HUES48 (cell line): ENCODE data around the gene SPATA16.
"Not testable (repeated sequence)": the region's sequence is repeated elsewhere in the genome, so short reads cannot be mapped to it uniquely, and the experiment has no call there.

Experiments used
- H3K27ac ChIP-seq: one replicate; pipeline ENCODE4 v1.7.0; 2013; ENCODE audit warnings: low read depth, low read length, inconsistent platforms
- H3K27me3 ChIP-seq: 2 replicates; pipeline ENCODE4 v1.6.1; 2013; ENCODE audit warnings: mild to moderate bottlenecking, low read length; ENCODE audit not compliant: control insufficient read depth, insufficient read depth
- H3K36me3 ChIP-seq: 2 replicates; pipeline ENCODE4 v1.6.1; 2013; ENCODE audit warnings: low read length; ENCODE audit not compliant: control insufficient read depth, insufficient read depth
- H3K4me1 ChIP-seq: 2 replicates; pipeline ENCODE4 v1.6.1; 2013; ENCODE audit warnings: mild to moderate bottlenecking, low read length; ENCODE audit not compliant: control insufficient read depth, insufficient read depth
- H3K4me3 ChIP-seq: 2 replicates; pipeline ENCODE4 v1.5.1; 2013; ENCODE audit warnings: mild to moderate bottlenecking, low read depth, low read length
- H3K9ac ChIP-seq: 2 replicates; pipeline ENCODE4 v1.6.1; 2013; ENCODE audit warnings: mild to moderate bottlenecking, low read depth, low read length, moderate library complexity
- H3K9me3 ChIP-seq: 2 replicates; pipeline ENCODE4 v1.6.1; 2013; ENCODE audit warnings: low read length; ENCODE audit not compliant: control insufficient read depth, insufficient read depth

Gene SPATA16

DNA sequence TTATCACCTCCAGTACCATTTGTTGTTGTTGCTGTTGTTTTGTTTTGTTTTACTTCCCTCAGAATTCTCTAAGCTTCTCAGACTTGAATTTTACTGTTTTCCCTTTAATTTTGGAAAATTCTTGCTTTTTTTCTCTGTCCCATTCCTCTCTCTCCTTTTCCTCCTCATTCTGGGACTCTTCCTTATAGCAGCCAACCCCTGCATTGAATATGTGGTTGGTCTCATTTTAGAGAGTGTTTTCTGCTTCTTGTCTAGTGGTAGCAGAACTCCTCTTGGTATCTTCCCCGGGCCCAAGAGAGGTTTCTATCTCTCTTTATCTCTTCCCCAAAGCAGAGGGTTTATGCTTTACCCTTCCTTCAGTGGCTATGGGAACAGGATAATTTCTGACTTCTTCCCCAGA lies 113.6 kb downstream of the SPATA16 start:
- H3K4me3 ChIP-seq: no peak overlapping the region

GRCh38 chr3:173025941-173026340 lies 115.1 kb downstream of the SPATA16 start:
- Histone ChIP-seq H3K4me1 (peaks cover 11% of the 10 kb centered on the region), H3K27me3 (no peaks in the 10 kb centered on the region), H3K4me3 (no peak overlapping the region), H3K9me3 (no peaks in the 10 kb centered on the region), H3K36me3 (no peaks in the 10 kb centered on the region), H3K9ac (no peak overlapping the region), H3K27ac (no peak overlapping the region)

More for the DNA sequence above, 113.6 kb downstream of the SPATA16 start:
- H3K9ac ChIP-seq: no peak overlapping the region
- H3K4me1 ChIP-seq: peaks cover 8% of the 10 kb centered on the region
- H3K27ac ChIP-seq: no peak overlapping the region
- no peaks in the 10 kb centered on the region for H3K9me3 ChIP-seq
- H3K27me3 ChIP-seq: no peaks in the 10 kb centered on the region
- H3K36me3 ChIP-seq: no peaks in the 10 kb centered on the region

DNA sequence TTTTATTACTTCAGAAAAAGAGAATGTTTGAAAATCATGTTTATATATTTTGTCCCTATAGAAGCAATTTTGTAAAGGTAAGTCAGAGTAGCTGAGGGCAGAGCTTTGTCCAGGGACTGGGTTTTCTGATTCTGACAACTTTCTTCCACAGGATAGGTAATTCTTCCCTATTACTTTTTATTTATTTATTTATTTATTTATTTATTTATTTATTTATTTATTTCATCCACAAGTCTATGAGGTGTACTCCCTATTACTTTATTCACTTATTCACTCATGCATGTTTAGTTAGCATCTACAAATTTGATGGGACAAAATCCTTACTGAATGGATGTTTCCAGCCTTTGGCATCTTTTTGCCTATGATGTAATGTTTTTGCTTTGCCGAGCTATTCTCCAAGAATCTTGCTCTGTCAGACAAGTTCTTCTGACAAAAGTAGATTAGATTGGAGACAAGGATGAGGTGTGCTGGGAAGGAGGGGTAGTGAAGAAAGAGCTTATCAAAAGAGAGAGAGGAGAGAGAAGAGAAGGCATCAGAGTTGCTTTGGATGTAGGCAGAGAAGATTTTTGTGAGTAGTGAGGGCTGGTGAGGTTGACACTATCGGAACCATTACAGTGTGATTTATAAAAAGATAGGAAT lies 119.4 kb downstream of the SPATA16 start:
- no peak overlapping the region for H3K4me3 ChIP-seq
- no peak overlapping the region for H3K27ac ChIP-seq
- peaks cover 34% of the 10 kb centered on the region for H3K4me1 ChIP-seq
- no peaks in the 10 kb centered on the region for H3K27me3 ChIP-seq
- H3K9me3 ChIP-seq: no peaks in the 10 kb centered on the region
- H3K9ac ChIP-seq: no peak overlapping the region
- H3K36me3 ChIP-seq: no peaks in the 10 kb centered on the region

GRCh38 chr3:173020128-173020527 lies 120.9 kb downstream of the SPATA16 start:
- H3K27ac ChIP-seq, H3K4me3 ChIP-seq, H3K9ac ChIP-seq, H3K36me3 ChIP-seq, H3K9me3 ChIP-seq, H3K27me3 ChIP-seq: not testable (repeated sequence)
- H3K4me1 ChIP-seq: peaks cover 26% of the 10 kb centered on the region

GRCh38 chr3:173019378-173019777 lies 121.7 kb downstream of the SPATA16 start:
- Histone ChIP-seq H3K4me1 (peaks cover 26% of the 10 kb centered on the region), H3K27me3 (no peaks in the 10 kb centered on the region), H3K27ac (no peak overlapping the region), H3K4me3 (no peak overlapping the region), H3K36me3 (no peaks in the 10 kb centered on the region), H3K9ac (no peak overlapping the region), H3K9me3 (no peaks in the 10 kb centered on the region)

DNA sequence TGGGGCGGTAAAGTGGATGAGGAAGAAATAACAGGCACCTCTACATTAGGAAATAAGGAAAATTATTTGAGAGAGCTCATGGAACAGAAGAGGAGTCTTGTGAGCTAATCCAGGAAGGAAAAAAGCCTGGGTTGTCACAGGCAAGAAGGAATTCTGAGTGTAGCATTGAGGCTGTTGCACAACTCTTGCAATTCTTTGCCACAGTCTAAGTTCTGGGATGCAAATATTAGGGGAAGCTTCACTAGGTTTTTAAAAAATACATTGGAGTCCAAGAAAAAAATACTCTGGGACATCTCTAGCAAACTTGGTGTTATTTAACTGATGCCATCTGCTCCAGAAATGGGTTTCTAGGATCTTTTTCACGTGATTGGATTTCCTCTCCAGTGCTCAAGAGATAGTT lies 122.3 kb downstream of the SPATA16 start:
- Histone ChIP-seq H3K36me3 (no peaks in the 10 kb centered on the region), H3K27ac (no peak overlapping the region), H3K4me1 (peaks cover 26% of the 10 kb centered on the region), H3K9me3 (no peaks in the 10 kb centered on the region), H3K27me3 (no peaks in the 10 kb centered on the region), H3K4me3 (no peak overlapping the region), H3K9ac (no peak overlapping the region)

DNA sequence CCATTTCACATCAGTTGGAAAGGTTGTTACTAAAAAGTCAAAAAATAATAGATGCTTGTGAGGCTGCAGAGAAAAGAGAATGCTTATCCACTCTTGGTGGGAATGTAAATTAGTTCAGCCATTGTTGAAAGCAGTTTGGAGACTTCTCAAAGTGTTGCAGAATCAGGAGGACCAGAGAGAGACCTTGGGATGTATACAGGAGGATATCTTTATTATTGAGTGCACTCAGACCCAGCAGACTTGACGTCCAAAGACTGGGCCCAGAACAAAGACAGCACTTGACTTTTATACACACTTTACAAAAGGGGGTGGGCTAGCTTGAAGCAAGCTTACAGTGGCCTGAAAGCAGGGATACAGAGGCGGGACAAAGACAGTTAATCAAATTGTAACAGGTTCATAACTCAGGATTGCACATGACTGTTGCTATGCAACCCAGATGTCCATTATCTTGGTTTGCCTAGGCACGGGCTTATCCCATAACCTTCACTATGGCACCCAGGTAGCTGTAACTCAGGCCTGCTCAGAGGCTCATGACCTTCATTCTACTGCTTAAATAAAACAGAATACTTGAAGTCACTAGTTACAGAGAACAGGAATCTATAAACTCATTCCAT lies 127.7 kb downstream of the SPATA16 start:
- Histone ChIP-seq H3K27me3 (no peaks in the 10 kb centered on the region), H3K9me3 (no peaks in the 10 kb centered on the region), H3K4me1 (peaks cover 13% of the 10 kb centered on the region), H3K9ac (no peak overlapping the region), H3K27ac (no peak overlapping the region), H3K36me3 (no peaks in the 10 kb centered on the region), H3K4me3 (no peak overlapping the region)

GRCh38 chr3:173009410-173009809 lies 131.6 kb downstream of the SPATA16 start:
- Histone ChIP-seq H3K9me3 (no peaks in the 10 kb centered on the region), H3K9ac (no peak overlapping the region), H3K27ac (no peak overlapping the region), H3K36me3 (no peaks in the 10 kb centered on the region), H3K4me3 (no peak overlapping the region), H3K4me1 (0 out of 2 replicates have a peak, but pooled peaks cover 2% of the 10 kb centered on the region), H3K27me3 (no peaks in the 10 kb centered on the region)

DNA sequence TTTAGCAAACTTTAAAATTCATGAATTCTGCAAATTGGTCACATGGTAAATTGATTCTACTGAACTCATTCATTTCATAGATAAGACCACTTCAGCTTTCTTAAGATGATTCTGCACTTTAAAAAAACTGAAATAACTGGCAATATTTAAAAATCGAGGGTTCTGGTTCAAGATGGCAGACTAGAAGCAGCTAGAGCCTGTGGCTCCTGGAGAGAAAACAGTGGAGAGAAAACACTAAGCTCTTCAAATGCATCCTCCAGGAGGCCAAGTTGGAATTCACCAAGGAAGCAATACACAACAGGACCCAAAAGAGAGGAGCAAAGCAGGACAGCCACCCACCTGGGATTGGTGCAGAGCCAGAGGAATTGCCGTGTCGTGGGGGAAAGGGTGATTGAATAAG lies 132.1 kb downstream of the SPATA16 start:
- H3K27ac ChIP-seq: no peak overlapping the region
- H3K36me3 ChIP-seq: no peaks in the 10 kb centered on the region
- H3K27me3 ChIP-seq: no peaks in the 10 kb centered on the region
- H3K9ac ChIP-seq: no peak overlapping the region
- H3K4me1 ChIP-seq: peaks cover 7% of the 10 kb centered on the region; the same call in 1 of the 2 replicates
- no peak overlapping the region for H3K4me3 ChIP-seq
- no peaks in the 10 kb centered on the region for H3K9me3 ChIP-seq

DNA sequence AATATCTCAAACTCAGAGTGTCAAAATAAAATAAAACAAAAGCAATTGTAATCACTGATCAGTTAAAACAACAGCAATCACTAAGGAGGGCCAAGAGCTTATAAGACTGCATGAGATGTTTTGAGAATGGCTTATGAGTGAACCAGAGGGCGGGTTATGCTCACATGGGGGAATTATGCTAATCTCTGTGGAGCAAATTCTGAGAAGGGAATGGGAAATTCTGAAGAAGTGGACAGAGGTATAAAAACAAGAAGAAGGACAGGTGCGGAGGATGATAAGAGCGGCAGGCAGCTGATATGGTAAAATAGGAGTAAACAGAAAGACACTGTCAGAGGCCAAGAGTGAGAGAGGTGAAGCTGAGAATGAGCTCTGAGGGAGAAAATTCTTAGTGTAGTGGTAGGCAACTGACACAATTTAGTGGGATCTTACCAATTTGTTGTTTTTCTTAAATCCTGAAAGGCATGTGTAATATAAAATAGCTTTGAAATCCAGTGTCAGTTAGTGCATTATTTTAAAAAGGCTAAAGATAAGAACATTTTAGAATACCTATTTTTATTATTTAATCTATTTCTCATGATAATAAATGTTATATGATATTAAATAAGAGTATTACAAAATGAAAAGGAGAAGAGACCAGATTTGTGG lies 133.8 kb downstream of the SPATA16 start:
- Histone ChIP-seq H3K9me3 (no peaks in the 10 kb centered on the region), H3K9ac (no peak overlapping the region), H3K36me3 (no peaks in the 10 kb centered on the region), H3K4me3 (no peak overlapping the region), H3K4me1 (peaks cover 22% of the 10 kb centered on the region), H3K27ac (no peak overlapping the region), H3K27me3 (no peaks in the 10 kb centered on the region)

GRCh38 chr3:173006006-173006405 lies 135.0 kb downstream of the SPATA16 start:
- Histone ChIP-seq H3K9me3 (no peaks in the 10 kb centered on the region), H3K4me1 (peaks cover 33% of the 10 kb centered on the region), H3K27me3 (no peaks in the 10 kb centered on the region), H3K36me3 (no peaks in the 10 kb centered on the region), H3K27ac (no peak overlapping the region), H3K4me3 (no peak overlapping the region), H3K9ac (no peak overlapping the region)
